Measurements from ENCODE around the gene S100A8. TPM values are rescaled to one million over a fixed set of nuclear protein-coding genes. Genes with fewer than 3 reads are reported as not detected.

The S100A8 gene
- total RNA-seq, 1 donor = not detected

GRCh38 chr1:153403421-153404085 is 12.7 kb upstream of the S100A8 start:
- no peak for DNase-seq (ENCODE audit: low read depth)
- TF ChIP-seq CTCF (IDR thresholded peaks at IDR 0.05; ENCODE audit: insufficient read depth, low read length) = no peak

GRCh38 chr1:153402226-153402625 is 11.4 kb upstream of the S100A8 start:
- H3K4me3 ChIP-seq (ENCODE audit: low read depth, low read length) = no peak overlapping the region
- DNase-seq (ENCODE audit: low read depth) = no peak
- no peak for TF ChIP-seq CTCF (IDR thresholded peaks at IDR 0.05; ENCODE audit: insufficient read depth, low read length)

More at GRCh38 chr1:153403421-153404085, 12.7 kb upstream of the S100A8 start:
- no peak overlapping the region for H3K4me3 ChIP-seq (ENCODE audit: low read depth, low read length)

GRCh38 chr1:153401461-153401860 is 10.6 kb upstream of the S100A8 start:
- TF ChIP-seq CTCF (IDR thresholded peaks at IDR 0.05; ENCODE audit: insufficient read depth, low read length) = no peak
- DNase-seq (ENCODE audit: low read depth) = no peak
- no peak overlapping the region for H3K4me3 ChIP-seq (ENCODE audit: low read depth, low read length)

GRCh38 chr1:153400244-153400643 is 9.4 kb upstream of the S100A8 start:
- DNase-seq (ENCODE audit: low read depth) = peak; percentile 5
- TF ChIP-seq CTCF (IDR thresholded peaks at IDR 0.05; ENCODE audit: insufficient read depth, low read length) = no peak
- no peak overlapping the region for H3K4me3 ChIP-seq (ENCODE audit: low read depth, low read length)

- no peak overlapping the region for H3K4me3 ChIP-seq (ENCODE audit: low read depth, low read length)
- DNase-seq (ENCODE audit: low read depth) = no peak
- no peak for TF ChIP-seq CTCF (IDR thresholded peaks at IDR 0.05; ENCODE audit: insufficient read depth, low read length)
Measured at GRCh38 chr1:153399401-153400055, 8.7 kb upstream of the S100A8 start.

- TF ChIP-seq CTCF (IDR thresholded peaks at IDR 0.05; ENCODE audit: insufficient read depth, low read length) = no peak
- no peak for DNase-seq (ENCODE audit: low read depth)
- no peak overlapping the region for H3K4me3 ChIP-seq (ENCODE audit: low read depth, low read length)
Measured at GRCh38 chr1:153397924-153398651, 7.2 kb upstream of the S100A8 start.

Measured in fibroblast of the aortic adventitia (primary cell).